ENCODE measurements around the gene CYP4A22.

DNA sequence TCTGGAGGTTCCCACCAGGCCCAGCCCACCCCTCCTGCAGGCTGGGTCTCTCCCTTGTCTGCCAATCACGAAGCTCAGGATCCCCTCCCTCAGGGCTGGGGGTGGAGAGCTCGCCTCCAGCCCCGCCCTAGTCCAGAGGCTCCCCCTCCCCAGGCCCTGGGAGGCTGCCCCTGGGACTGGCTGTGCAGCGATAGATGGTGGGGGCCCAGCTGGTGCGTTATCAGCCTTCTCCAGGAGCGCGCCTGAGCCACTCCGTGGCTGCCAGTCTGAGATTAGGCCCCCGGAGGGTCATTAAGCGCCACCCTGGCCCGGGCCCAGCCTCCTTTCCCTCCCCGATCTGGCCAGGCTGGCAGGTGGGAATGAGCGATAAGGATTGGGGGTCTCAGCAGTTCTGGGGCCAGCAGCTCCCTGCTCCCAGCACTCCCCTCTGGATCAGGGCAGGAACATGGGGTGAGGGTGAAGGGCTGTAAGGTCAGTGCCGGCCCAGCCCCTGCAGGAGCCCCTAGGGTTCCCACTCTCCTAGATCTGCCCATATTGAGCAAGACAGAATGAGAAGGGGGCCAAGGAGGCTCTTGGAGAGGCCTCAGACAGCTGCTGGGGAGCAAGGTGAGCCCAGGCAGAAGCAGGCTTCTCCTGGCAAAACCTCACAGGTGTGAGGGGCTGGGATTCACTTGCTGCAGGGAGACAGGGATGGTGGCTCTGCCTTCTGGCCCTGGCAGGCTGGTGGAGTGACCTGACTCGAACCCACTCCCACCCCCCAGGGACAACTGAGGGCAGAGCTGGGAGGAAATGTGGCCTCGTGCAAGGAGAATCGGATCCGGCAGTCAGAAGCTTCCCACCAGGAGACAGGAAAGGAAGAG lies 44.1 kb downstream of the CYP4A22 start:
- TF ChIP-seq, protein P1, sequence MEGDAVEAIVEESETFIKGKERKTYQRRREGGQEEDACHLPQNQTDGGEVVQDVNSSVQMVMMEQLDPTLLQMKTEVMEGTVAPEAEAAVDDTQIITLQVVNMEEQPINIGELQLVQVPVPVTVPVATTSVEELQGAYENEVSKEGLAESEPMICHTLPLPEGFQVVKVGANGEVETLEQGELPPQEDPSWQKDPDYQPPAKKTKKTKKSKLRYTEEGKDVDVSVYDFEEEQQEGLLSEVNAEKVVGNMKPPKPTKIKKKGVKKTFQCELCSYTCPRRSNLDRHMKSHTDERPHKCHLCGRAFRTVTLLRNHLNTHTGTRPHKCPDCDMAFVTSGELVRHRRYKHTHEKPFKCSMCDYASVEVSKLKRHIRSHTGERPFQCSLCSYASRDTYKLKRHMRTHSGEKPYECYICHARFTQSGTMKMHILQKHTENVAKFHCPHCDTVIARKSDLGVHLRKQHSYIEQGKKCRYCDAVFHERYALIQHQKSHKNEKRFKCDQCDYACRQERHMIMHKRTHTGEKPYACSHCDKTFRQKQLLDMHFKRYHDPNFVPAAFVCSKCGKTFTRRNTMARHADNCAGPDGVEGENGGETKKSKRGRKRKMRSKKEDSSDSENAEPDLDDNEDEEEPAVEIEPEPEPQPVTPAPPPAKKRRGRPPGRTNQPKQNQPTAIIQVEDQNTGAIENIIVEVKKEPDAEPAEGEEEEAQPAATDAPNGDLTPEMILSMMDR (IDR thresholded peaks at IDR 0.05): no peak
- TF ChIP-seq ZFX (IDR thresholded peaks at IDR 0.05; ENCODE audit: borderline replicate concordance): no peak

Measured in 22Rv1 (cell line).